Mammary epithelial cell (primary cell): Measurements from ENCODE around the gene LHFPL3.

Experiments
- EZH2 ChIP-seq: IDR thresholded peaks from 2 replicates; pipeline ENCODE4 v1.6.1; 2012; ENCODE audit warnings: low read length, inconsistent platforms, borderline replicate concordance
- TF ChIP-seq, protein P1 (sequence below), 2 donors: IDR thresholded peaks in 1 of 2; conservative IDR thresholded peaks in 1 of 2; 2 replicates each; pipeline ENCODE4 v1.5.1; 2011 to 2012; ENCODE audit warnings: inconsistent platforms in 2 of 2, low read length in 2 of 2, mild to moderate bottlenecking in 2 of 2, control low read depth in 1 of 2, low read depth in 1 of 2; ENCODE audit not compliant: insufficient read depth in 1 of 2; ENCODE audit errors: extremely low read depth in 1 of 2

GRCh38 chr7:104873401-104873800, 545.0 kb downstream of the LHFPL3 start:
- TF ChIP-seq, protein P1, sequence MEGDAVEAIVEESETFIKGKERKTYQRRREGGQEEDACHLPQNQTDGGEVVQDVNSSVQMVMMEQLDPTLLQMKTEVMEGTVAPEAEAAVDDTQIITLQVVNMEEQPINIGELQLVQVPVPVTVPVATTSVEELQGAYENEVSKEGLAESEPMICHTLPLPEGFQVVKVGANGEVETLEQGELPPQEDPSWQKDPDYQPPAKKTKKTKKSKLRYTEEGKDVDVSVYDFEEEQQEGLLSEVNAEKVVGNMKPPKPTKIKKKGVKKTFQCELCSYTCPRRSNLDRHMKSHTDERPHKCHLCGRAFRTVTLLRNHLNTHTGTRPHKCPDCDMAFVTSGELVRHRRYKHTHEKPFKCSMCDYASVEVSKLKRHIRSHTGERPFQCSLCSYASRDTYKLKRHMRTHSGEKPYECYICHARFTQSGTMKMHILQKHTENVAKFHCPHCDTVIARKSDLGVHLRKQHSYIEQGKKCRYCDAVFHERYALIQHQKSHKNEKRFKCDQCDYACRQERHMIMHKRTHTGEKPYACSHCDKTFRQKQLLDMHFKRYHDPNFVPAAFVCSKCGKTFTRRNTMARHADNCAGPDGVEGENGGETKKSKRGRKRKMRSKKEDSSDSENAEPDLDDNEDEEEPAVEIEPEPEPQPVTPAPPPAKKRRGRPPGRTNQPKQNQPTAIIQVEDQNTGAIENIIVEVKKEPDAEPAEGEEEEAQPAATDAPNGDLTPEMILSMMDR (conservative IDR thresholded peaks at IDR 0.05 in 1 of 2, IDR thresholded peaks at IDR 0.05 in 1 of 2; ENCODE audit: extremely low read depth in 1 of 2, insufficient read depth in 1 of 2, low read depth in 1 of 2, low read length in 2 of 2), result no peak
- no peak for TF ChIP-seq EZH2
